ENCODE data around the gene SPATA17. TPM values are rescaled to one million over a fixed set of nuclear protein-coding genes. Genes with fewer than 3 reads are reported as not detected.
A peak's percentile ranks its signal among the peaks of the same experiment; 100 is the strongest.

Gene SPATA17
- total and polyA plus RNA-seq, 2 of the 13 experiments (the other 11 are each of a cell fraction or from before 2014, with no cell fraction given): 0.48 to 1.7 TPM

GRCh38 chr1:217586586-217586985, 44.6 kb upstream of the SPATA17 start (continued):
- TF ChIP-seq CBX1 (IDR thresholded peaks at IDR 0.05; ENCODE audit: low read depth): no peak
- no peak for TF ChIP-seq HMG20A (CRISPR knock-in tag; IDR thresholded peaks at IDR 0.05; ENCODE audit: borderline replicate concordance)
- TF ChIP-seq GRHL1 (CRISPR knock-in tag; conservative IDR thresholded peaks at IDR 0.05): no peak
- no peak for TF ChIP-seq ARID5B (CRISPR knock-in tag; IDR thresholded peaks at IDR 0.05)
- TF ChIP-seq ZNF20 (CRISPR knock-in tag; IDR thresholded peaks at IDR 0.05): no peak
- no peak for TF ChIP-seq RBM22 (optimal IDR thresholded peaks at IDR 0.05; ENCODE audit: low read length)
- TF ChIP-seq SP5 (CRISPR knock-in tag; IDR thresholded peaks at IDR 0.05; ENCODE audit: borderline replicate concordance, low read depth): no peak

GRCh38 chr1:217590598-217590997, 40.5 kb upstream of the SPATA17 start:
- H3K4me3 ChIP-seq (replicated peaks in 1 of 3; ENCODE audit: insufficient read depth in 1 of 3, low read depth in 2 of 3, low read length in 3 of 3): no peak overlapping the region
- POLR2A ChIA-PET: interaction anchor here (1.0 kb wide), 1 partner anchor 40 kb away, joined by 4 read pairs; the partner anchor contains the start of genes GPATCH2 and SPATA17
- H3K4me1 ChIP-seq (ENCODE audit: insufficient read depth, low read length): peaks cover 12% of the 10 kb centered on the region
- in situ Hi-C loops (cut with HindIII; ENCODE audit: extremely low pct_ligation_motif_present, low pct_unique_long_range_greater_than_20kb): no loop called here
- no peaks in the 10 kb centered on the region for H3K36me3 ChIP-seq (replicated peaks in 1 of 2; ENCODE audit: control insufficient read depth in 1 of 2, insufficient read depth in 2 of 2, low read length in 2 of 2)
- DNase-seq (ENCODE audit: low spot score): peak; percentile 67
- no peaks in the 10 kb centered on the region for H4K20me1 ChIP-seq (ENCODE audit: insufficient read depth, low read length)
- intact Hi-C loops (cut with micrococcal nuclease; ENCODE audit: unreplicated experiment): loop anchor here (5.0 to 10.0 kb wide), 2 partner anchors 37 to 1396 kb away; no protein-coding TSS in a partner anchor
- no peak overlapping the region for H3K27ac ChIP-seq (ENCODE audit: extremely low read length, insufficient read depth, low read length)
- H2AFZ ChIP-seq (ENCODE audit: low read length): no peak overlapping the region
- 15% methylated on average over 2 of the region's 2 CpGs for WGBS (ENCODE audit: low lambda C conversion rate)
- no peaks in the 10 kb centered on the region for H3K27me3 ChIP-seq (ENCODE audit: control insufficient read depth in 1 of 2, insufficient read depth in 2 of 2, low read length in 2 of 2)
- BruUV-seq (replicated peaks): no TSS peak
- peak; percentile 95 for ATAC-seq
- H3K4me2 ChIP-seq (ENCODE audit: low read depth, low read length): no peak overlapping the region
- H3K9ac ChIP-seq (ENCODE audit: insufficient read depth, low read depth, low read length): no peak overlapping the region
- CTCF ChIA-PET (ENCODE audit: low intra/inter-chr PET ratio, low total read pairs): no interaction called here
- no peaks in the 10 kb centered on the region for H3K79me2 ChIP-seq (ENCODE audit: insufficient read depth, low read length)
- FAIRE-seq: no peak
- no peaks in the 10 kb centered on the region for H3K9me3 ChIP-seq (ENCODE audit: low read length)
- TF ChIP-seq NCOR1 (IDR thresholded peaks at IDR 0.05; ENCODE audit: borderline replicate concordance, low read length) (peak; percentile 88), JUN (CRISPR knock-in tag; IDR thresholded peaks at IDR 0.05) (no peak), POGZ (CRISPR knock-in tag; IDR thresholded peaks at IDR 0.05) (peak; percentile 29; the same call in 1 of the 2 replicates), HOMEZ (CRISPR knock-in tag; IDR thresholded peaks at IDR 0.05; ENCODE audit: low read depth) (peak; percentile 87; the same call in 1 of the 2 replicates), HNF4G (IDR thresholded peaks at IDR 0.05; ENCODE audit: borderline replicate concordance, low read depth, low read length) (peak; percentile 48; the same call in 1 of the 2 replicates), HNF4G (CRISPR knock-in tag; IDR thresholded peaks at IDR 0.05; ENCODE audit: borderline replicate concordance, low read depth) (peak; percentile 32; the same call in 1 of the 2 replicates), CHD4 (IDR thresholded peaks at IDR 0.05; ENCODE audit: borderline replicate concordance, low read length) (peak; percentile 54; the same call in 1 of the 2 replicates), KMT2B (CRISPR knock-in tag; IDR thresholded peaks at IDR 0.05) (no peak), HNF4A (CRISPR knock-in tag; IDR thresholded peaks at IDR 0.05) (peak; percentile 89)

All from HepG2 (cell line).